Nucleus accumbens (tissue), 56 donors: ENCODE results near the gene MRRF.
A peak's percentile ranks its signal among the peaks of the same experiment; 100 is the strongest.

Experiments used
- DNase-seq, 56 donors: peaks; one replicate each; lab custom pipeline; 2025; lab: John Stamatoyannopoulos, UW

MRRF gene, protein sequence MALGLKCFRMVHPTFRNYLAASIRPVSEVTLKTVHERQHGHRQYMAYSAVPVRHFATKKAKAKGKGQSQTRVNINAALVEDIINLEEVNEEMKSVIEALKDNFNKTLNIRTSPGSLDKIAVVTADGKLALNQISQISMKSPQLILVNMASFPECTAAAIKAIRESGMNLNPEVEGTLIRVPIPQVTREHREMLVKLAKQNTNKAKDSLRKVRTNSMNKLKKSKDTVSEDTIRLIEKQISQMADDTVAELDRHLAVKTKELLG

GRCh38 chr9:122264360-122265148, at the start of gene MRRF, which contains the start of gene RBM18:
Gene MRRF, plus strand, starts transcription at chr9:122264882. Its CDS starts 6,010 bp downstream, at chr9:122270892.
Gene RBM18, minus strand, starts transcription at chr9:122264840. Its CDS starts 3,348 bp downstream, at chr9:122261492.
- peak; percentile 23 to 93 (median 81) for DNase-seq

- DNase-seq, result no peak
These were observed 49.0 kb upstream of the MRRF start for GRCh38 chr9:122215663-122216062.

DNA sequence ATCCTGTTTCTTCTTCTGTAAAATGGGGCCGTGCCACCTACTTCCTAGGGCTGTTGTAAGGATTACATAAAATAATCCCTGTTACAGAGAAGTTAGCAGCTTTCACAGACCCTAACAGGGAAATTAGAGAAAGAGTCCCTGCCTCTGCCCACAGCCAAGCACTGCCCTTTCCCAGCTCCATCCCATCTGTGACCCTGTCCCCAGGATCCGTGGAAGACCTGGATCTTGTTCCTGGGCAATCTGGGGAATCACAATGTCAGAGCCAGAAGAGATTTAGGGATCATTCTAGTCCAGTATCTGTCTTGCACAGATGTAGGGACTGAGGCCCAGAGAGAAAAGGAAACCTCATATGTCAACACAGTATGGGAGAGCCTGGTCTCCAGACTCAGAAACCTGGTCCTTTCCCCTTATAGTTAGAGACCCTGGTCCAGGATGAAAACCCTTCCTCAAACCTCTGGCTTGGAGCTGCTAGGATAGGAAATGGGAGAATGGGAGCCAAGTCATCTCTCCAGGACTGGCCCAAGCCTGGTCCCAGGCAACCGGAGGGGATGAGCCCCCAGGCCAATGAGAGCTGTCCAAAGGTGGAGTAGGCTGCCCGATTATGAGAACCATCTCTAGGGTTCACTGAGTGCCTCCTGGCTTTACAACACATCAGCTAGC, 48.4 kb upstream of the MRRF start:
- no peak for DNase-seq

- no peak for DNase-seq
These were observed 47.8 kb upstream of the MRRF start for GRCh38 chr9:122216798-122217418.

GRCh38 chr9:122217640-122218039, 47.0 kb upstream of the MRRF start:
- no peak for DNase-seq

DNA sequence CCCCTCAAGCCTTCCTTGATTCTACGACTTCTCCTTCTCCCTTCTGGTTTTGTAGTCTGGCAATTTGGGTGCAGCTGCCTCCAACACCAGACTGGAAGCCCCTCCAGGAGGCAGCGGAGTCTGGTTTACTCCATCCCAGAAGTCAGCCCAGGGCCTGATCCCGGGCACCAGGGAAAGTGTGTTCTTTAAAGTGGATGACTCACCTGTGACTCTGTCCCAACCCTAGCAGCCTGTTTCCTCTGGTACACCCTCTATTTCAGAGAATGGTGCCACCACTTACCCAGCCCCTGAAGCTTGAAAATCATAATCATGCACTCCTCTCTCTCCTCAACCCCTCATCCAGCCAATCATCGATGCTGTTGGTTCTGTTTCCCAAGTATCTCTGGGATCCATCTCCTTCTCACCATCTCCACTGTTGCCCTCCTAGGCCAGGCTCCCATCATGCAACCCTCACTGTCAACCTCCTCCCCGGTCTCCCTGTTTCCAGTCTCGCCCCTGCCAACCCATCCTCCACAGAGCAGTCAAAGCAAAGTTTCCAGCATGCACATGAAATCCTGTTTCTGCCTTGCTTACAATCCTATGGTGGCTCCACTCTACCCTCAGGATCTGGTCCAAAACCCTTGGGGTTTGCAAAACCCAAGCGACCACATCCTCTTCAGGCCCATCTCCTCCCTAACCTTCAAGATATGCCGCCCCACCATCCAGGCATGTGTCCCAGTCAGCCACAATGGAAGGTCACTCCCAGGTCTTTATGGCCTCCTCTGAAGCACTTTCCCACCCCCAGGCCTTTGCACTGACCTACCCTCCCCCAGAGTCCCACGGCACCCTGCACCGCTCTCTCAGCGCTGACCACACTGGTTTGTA, 46.4 kb upstream of the MRRF start:
- no peak for DNase-seq

GRCh38 chr9:122218935-122219855, 45.5 kb upstream of the MRRF start:
- no peak for DNase-seq

GRCh38 chr9:122219856-122220672, 44.6 kb upstream of the MRRF start:
- no peak for DNase-seq

- DNase-seq, result no peak
These were observed 44.0 kb upstream of the MRRF start for GRCh38 chr9:122220673-122221182.

- DNase-seq, result no peak
These were observed 43.4 kb upstream of the MRRF start for GRCh38 chr9:122221183-122221811.

DNA sequence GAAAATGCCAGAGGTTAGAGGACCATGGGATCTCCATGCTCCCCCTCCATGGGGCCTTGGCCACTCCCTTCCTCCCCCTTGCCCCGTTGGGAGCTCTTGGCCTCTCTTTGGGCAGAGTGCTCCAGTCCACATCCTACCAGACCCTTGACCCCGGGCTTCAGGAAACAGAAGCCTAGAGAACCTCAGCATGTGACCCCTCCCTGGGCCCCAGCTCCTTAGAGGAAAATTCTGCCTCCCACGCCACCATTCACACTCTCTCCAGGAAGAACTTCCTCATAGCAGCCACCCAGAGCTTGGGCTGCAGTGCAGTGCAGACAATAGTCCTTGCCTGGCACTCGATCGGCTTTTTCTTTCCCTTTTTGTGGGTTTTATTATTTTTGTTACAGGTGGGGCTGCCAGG, 41.9 kb upstream of the MRRF start:
- DNase-seq, result no peak

DNA sequence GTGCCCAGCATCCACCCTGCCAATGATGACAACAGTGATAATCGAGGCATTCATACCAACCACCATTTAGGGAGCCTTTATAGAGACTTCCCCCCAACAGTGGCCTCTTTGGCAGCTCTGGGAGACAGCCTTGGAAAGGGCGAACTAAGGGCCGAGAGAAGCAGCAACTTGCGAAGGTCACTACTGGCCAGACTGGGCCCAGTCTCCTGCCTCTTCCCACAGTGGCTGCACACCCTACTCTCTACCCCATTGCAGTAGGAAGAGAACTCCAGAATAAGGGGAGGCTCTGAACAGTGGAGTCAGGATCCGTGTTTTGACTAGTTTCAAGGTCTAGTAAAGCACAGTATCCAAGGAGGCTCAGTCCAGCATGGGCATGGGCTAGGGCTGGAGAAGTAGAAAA, 41.2 kb upstream of the MRRF start:
- no peak for DNase-seq

GRCh38 chr9:122225312-122226141, 39.2 kb upstream of the MRRF start:
- no peak for DNase-seq

DNA sequence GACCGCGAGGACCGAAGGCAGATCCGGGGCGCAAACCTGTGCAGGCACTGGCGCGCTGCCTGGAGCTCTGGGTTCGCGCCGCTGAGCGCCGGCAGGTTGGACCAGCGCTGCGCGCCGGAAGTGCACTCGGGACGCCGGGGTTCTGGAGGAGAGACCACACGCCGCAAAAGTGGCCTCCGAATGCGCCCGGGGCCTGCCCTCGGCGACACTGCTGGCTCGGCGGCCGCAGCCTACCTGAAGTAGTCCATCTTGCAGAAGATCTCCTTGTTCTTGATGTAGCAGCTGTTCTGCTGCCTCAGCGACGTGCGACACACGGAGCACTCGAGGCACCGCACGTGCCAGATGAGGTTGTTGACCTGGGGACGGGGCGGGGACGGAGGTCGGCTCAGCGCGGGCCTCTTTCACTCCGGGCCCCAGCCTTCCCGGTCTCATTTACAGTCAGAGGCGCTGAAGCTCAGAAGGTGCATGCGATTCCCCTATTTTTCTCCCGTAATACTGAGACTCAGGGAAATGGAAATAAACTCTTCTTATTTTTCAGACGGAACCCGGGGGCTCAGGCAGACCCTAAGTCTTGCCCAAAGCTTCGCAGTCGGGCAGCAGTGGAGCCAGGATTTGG, 38.4 kb upstream of the MRRF start:
- no peak for DNase-seq

GRCh38 chr9:122226758-122227574, 37.7 kb upstream of the MRRF start:
- DNase-seq, result no peak
